Panc1 (cell line): ENCODE data around the gene KAT2B. TPM values are rescaled to one million over a fixed set of nuclear protein-coding genes. Genes with fewer than 3 reads are reported as not detected.
A peak's percentile ranks its signal among the peaks of the same experiment; 100 is the strongest.

Experiments
- ATAC-seq: fragments of 200-7000 bp; cut with Tn5 transposase; 2 replicates; pipeline ENCODE4 v1.9.1; 2020; ENCODE audit warnings: mild to moderate bottlenecking, moderate library complexity
- Bru-seq: library from RNA; stranded (reverse); fragments of 400-500 nt; gene quantifications from one replicate; lab custom pipeline; 2021; lab: Mats Ljungman, UMichigan
- BruChase-seq, 2 experiments: library from RNA; stranded (reverse); fragments of 400-500 nt; gene quantifications; one replicate each; lab custom pipeline; 2021; lab: Mats Ljungman, UMichigan
- BruUV-seq: library from RNA; stranded (reverse); fragments of 400-500 nt; replicated peaks from 2 replicates; lab custom pipeline; 2021; lab: Mats Ljungman, UMichigan
- CTCF ChIA-PET: fragments of 300-600 bp; sonication (Branson Sonifier 250); formaldehyde crosslinking; loops from one replicate; lab custom pipeline; 2022; ENCODE audit warnings: antibody characterized with exemption; lab: Charles Lee
- POLR2A ChIA-PET: fragments of 300-600 bp; sonication (Branson Sonifier 250); formaldehyde crosslinking; loops from one replicate; lab custom pipeline; 2022; ENCODE audit warnings: antibody characterized with exemption; lab: Charles Lee
- DNase-seq: peaks from one replicate; pipeline ENCODE4 v3.0.0-alpha.2; 2010; ENCODE audit warnings: low read depth, low spot score
- H3K27ac ChIP-seq: 2 replicates; pipeline ENCODE4 v1.5.1; 2011; ENCODE audit warnings: mild to moderate bottlenecking, low read length, inconsistent platforms
- H3K27me3 ChIP-seq: fragments of 200-500 bp; sonication (Bioruptor generic); 2 replicates; pipeline ENCODE4 v1.6.0; 2014; ENCODE audit warnings: low read length, inconsistent platforms; ENCODE audit not compliant: control insufficient read depth, insufficient read depth
- H3K36me3 ChIP-seq: fragments of 200-500 bp; sonication (Bioruptor generic); 2 replicates; pipeline ENCODE4 v1.5.1; 2014; ENCODE audit warnings: inconsistent platforms, mild to moderate bottlenecking, low read length, moderate library complexity; ENCODE audit not compliant: control insufficient read depth, insufficient read depth
- H3K4me1 ChIP-seq: 2 replicates; pipeline ENCODE4 v1.5.1; 2011; ENCODE audit warnings: inconsistent platforms, mild to moderate bottlenecking, low read length, moderate library complexity; ENCODE audit not compliant: control insufficient read depth, insufficient read depth
- H3K4me3 ChIP-seq, 2 experiments: 2 replicates each; pipeline ENCODE4 v1.5.1; 2011 to 2012; ENCODE audit warnings: low read depth in 2 of 2, low read length in 2 of 2, mild to moderate bottlenecking in 2 of 2, inconsistent platforms in 1 of 2, moderate library complexity in 1 of 2
- H3K9me3 ChIP-seq: fragments of 200-500 bp; sonication (Bioruptor generic); 2 replicates; pipeline ENCODE4 v1.5.1; 2014; ENCODE audit warnings: low read depth, mild to moderate bottlenecking, inconsistent platforms, low read length, moderate library complexity; ENCODE audit not compliant: control insufficient read depth, insufficient read depth
- POLR2AphosphoS5 ChIP-seq: IDR thresholded peaks from 2 replicates; pipeline ENCODE4 v1.6.1; 2012; ENCODE audit warnings: mild to moderate bottlenecking, low read depth, low read length, moderate library complexity
- SIN3A ChIP-seq: IDR thresholded peaks from 2 replicates; pipeline ENCODE4 v1.6.1; 2012; ENCODE audit warnings: low read depth, mild to moderate bottlenecking, low read length, moderate library complexity, borderline replicate concordance; ENCODE audit not compliant: insufficient read depth
- TCF7L2 ChIP-seq: IDR thresholded peaks from 2 replicates; pipeline ENCODE4 v1.6.1; 2011; ENCODE audit warnings: mild to moderate bottlenecking, low read depth, low read length, inconsistent platforms
- in situ Hi-C: cut with HindIII; loops from 2 replicates; pipeline ENCODE4 v1.10.0; 2016; ENCODE audit warnings: low sequenced_read_pairs, low pct_unique_long_range_greater_than_20kb
- intact Hi-C: fragments of 100-400 bp; cut with micrococcal nuclease; formaldehyde crosslinking; loops from one replicate; pipeline ENCODE4 v1.10.0; 2022; ENCODE audit not compliant: unreplicated experiment
- long read RNA-seq: library from polyadenylated mRNA; unstranded; transcript quantifications from one replicate; pipeline ENCODE4 v2.0.0, GENCODE V29; 2021; ENCODE audit not compliant: unreplicated experiment
- polyA plus RNA-seq: library from polyadenylated mRNA; unstranded; fragments of >200 nt; gene quantifications from one replicate; pipeline ENCODE4 v1.2.1, GENCODE V29; 2012; ENCODE audit warnings: missing spikeins; ENCODE audit not compliant: insufficient read length
- total RNA-seq: library from RNA; stranded (reverse); gene quantifications from one replicate; pipeline ENCODE4 v1.2.1, GENCODE V29; 2021; ENCODE audit not compliant: unreplicated experiment
- TF ChIP-seq, protein P1 (sequence below): fragments of 450-650 bp; IDR thresholded peaks from 2 replicates; pipeline ENCODE4 v1.5.1; 2017; ENCODE audit warnings: mild to moderate bottlenecking
- TF ChIP-seq, protein P2 (sequence below), 2 experiments: IDR thresholded peaks; 2 replicates each; pipeline ENCODE4 v1.6.1; 2011 to 2012; ENCODE audit warnings: low read depth in 2 of 2, control low read depth in 1 of 2, low read length in 1 of 2, mild to moderate bottlenecking in 1 of 2, moderate library complexity in 1 of 2; ENCODE audit not compliant: insufficient read depth in 1 of 2

The KAT2B gene
- total RNA-seq (16.4 TPM), Bru-seq, nascent RNA (percentile 54 among the genes with signal in this experiment), BruChase-seq, experiment 1, labeled RNA remaining after a 2-hour chase (percentile 52 among the genes with signal in this experiment), BruChase-seq, experiment 2, labeled RNA remaining after a 6-hour chase (percentile 57 among the genes with signal in this experiment)
- polyA plus RNA-seq: 6.6 TPM
- long read RNA-seq, full-length matches to known transcripts: 13 of 21 reads
- long read RNA-seq, partial matches to known transcripts: 4 of 21 reads
- long read RNA-seq, other reads (novel, unspliced or antisense): 4 of 21 reads

DNA sequence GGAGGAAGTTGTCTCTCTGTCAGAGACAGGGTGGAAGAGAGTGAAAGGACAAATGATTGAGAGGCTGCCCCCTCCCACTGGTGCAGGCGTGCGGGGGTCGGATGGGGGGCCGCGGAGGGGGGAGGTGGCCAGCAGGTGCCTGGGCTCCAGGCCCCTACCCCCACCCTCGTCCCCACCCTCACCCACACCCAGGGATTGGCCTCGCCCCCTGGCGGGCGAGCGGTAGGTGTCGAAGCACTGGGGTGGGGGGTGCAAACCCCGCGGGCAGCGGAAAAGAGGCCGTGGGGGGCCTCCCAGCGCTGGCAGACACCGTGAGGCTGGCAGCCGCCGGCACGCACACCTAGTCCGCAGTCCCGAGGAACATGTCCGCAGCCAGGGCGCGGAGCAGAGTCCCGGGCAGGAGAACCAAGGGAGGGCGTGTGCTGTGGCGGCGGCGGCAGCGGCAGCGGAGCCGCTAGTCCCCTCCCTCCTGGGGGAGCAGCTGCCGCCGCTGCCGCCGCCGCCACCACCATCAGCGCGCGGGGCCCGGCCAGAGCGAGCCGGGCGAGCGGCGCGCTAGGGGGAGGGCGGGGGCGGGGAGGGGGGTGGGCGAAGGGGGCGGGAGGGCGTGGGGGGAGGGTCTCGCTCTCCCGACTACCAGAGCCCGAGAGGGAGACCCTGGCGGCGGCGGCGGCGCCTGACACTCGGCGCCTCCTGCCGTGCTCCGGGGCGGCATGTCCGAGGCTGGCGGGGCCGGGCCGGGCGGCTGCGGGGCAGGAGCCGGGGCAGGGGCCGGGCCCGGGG, at the start of gene KAT2B:
KAT2B (plus strand) TSS at position 682 of the 783 bp plus-strand sequence; CDS start at position 714, 32 bp downstream.
- peak within 1 kb of the TSS; percentile 59 to 60 for H3K4me3 ChIP-seq
- intact Hi-C loops (no loop called here), in situ Hi-C loops (no loop called here)
- H3K36me3 ChIP-seq: no peaks in the 10 kb centered on the region
- peaks cover 11% of the 10 kb centered on the region for H3K4me1 ChIP-seq
- POLR2A ChIA-PET: no interaction called here
- no TSS peak for BruUV-seq
- CTCF ChIA-PET: no interaction called here
- ATAC-seq (peak; percentile 89), DNase-seq (no peak)
- H3K27me3 ChIP-seq: no peaks in the 10 kb centered on the region
- TF ChIP-seq, protein P1, sequence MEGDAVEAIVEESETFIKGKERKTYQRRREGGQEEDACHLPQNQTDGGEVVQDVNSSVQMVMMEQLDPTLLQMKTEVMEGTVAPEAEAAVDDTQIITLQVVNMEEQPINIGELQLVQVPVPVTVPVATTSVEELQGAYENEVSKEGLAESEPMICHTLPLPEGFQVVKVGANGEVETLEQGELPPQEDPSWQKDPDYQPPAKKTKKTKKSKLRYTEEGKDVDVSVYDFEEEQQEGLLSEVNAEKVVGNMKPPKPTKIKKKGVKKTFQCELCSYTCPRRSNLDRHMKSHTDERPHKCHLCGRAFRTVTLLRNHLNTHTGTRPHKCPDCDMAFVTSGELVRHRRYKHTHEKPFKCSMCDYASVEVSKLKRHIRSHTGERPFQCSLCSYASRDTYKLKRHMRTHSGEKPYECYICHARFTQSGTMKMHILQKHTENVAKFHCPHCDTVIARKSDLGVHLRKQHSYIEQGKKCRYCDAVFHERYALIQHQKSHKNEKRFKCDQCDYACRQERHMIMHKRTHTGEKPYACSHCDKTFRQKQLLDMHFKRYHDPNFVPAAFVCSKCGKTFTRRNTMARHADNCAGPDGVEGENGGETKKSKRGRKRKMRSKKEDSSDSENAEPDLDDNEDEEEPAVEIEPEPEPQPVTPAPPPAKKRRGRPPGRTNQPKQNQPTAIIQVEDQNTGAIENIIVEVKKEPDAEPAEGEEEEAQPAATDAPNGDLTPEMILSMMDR: peak; percentile 72
- no peak for TF ChIP-seq TCF7L2
- no peaks in the 10 kb centered on the region for H3K9me3 ChIP-seq
- peak within 1 kb of the TSS; percentile 63; the same call in 1 of the 2 replicates for H3K27ac ChIP-seq

DNA sequence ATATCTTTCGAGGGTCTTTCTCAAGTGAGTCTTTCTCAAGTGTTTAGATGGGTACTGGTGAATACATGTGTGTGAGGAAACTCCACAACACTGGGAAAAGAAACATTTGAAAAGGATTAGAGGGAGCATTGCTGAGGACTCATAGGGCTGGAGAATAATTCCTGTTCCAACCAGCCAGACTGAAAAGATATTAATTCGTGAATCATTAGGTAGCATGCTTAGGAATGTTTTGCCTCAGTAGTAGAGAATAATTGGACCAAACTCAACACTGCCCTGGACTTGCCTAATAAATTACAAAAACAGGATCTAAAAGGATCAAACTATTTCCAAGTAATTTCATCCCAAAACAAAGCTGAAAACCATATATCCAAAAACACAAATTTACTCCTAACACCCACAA, 45.5 kb upstream of the KAT2B start:
- no peaks in the 10 kb centered on the region for H3K9me3 ChIP-seq
- in situ Hi-C loops: no loop called here
- no peak overlapping the region for H3K27ac ChIP-seq
- TF ChIP-seq SIN3A (no peak), POLR2AphosphoS5 (no peak), TCF7L2 (no peak)
- TF ChIP-seq, protein P2, sequence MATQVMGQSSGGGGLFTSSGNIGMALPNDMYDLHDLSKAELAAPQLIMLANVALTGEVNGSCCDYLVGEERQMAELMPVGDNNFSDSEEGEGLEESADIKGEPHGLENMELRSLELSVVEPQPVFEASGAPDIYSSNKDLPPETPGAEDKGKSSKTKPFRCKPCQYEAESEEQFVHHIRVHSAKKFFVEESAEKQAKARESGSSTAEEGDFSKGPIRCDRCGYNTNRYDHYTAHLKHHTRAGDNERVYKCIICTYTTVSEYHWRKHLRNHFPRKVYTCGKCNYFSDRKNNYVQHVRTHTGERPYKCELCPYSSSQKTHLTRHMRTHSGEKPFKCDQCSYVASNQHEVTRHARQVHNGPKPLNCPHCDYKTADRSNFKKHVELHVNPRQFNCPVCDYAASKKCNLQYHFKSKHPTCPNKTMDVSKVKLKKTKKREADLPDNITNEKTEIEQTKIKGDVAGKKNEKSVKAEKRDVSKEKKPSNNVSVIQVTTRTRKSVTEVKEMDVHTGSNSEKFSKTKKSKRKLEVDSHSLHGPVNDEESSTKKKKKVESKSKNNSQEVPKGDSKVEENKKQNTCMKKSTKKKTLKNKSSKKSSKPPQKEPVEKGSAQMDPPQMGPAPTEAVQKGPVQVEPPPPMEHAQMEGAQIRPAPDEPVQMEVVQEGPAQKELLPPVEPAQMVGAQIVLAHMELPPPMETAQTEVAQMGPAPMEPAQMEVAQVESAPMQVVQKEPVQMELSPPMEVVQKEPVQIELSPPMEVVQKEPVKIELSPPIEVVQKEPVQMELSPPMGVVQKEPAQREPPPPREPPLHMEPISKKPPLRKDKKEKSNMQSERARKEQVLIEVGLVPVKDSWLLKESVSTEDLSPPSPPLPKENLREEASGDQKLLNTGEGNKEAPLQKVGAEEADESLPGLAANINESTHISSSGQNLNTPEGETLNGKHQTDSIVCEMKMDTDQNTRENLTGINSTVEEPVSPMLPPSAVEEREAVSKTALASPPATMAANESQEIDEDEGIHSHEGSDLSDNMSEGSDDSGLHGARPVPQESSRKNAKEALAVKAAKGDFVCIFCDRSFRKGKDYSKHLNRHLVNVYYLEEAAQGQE (IDR thresholded peaks at IDR 0.05; ENCODE audit: insufficient read depth in 1 of 2, low read depth in 2 of 2, low read length in 1 of 2): no peak
- TF ChIP-seq, protein P1: no peak
- ATAC-seq (no peak), DNase-seq (no peak)
- no TSS peak for BruUV-seq
- H3K4me1 ChIP-seq: no peaks in the 10 kb centered on the region
- H3K36me3 ChIP-seq: no peaks in the 10 kb centered on the region
- H3K4me3 ChIP-seq: no peak overlapping the region
- CTCF ChIA-PET: no interaction called here
- intact Hi-C loops: no loop called here
- POLR2A ChIA-PET: no interaction called here
- no peaks in the 10 kb centered on the region for H3K27me3 ChIP-seq
